Measurements from ENCODE around the gene MRPL38. TPM values are rescaled to one million over a fixed set of nuclear protein-coding genes. Genes with fewer than 3 reads are reported as not detected.
"Not testable (repeated sequence)": the region's sequence is repeated elsewhere in the genome, so short reads cannot be mapped to it uniquely, and the experiment has no call there.

The MRPL38 gene
- total RNA-seq, 2 experiments from 2014 or later: 117 to 126 TPM

GRCh38 chr17:75888484-75888883, 16.2 kb downstream of the MRPL38 start:
- DNase-seq: no peak
- TF ChIP-seq CTCF (IDR thresholded peaks at IDR 0.05): no peak
- Mint-ChIP-seq H3K4me3 (no peak overlapping the region), H3K27me3 (no peaks in the 10 kb centered on the region), H3K27ac (no peak overlapping the region), H3K36me3 (ENCODE audit: low read depth) (peaks cover 7% of the 10 kb centered on the region), H3K9me3 (no peaks in the 10 kb centered on the region), H3K4me1 (ENCODE audit: low read depth) (peaks cover 8% of the 10 kb centered on the region)
- CTCF ChIA-PET: interaction anchor here (0.6 to 1.1 kb wide), 3 partner anchors 11 to 126 kb away, joined by 3 to 4 read pairs (median 3); no protein-coding TSS in a partner anchor
- POLR2A ChIA-PET: no interaction called here
- no peak for ATAC-seq
- intact Hi-C loops (cut with micrococcal nuclease): no loop called here

DNA sequence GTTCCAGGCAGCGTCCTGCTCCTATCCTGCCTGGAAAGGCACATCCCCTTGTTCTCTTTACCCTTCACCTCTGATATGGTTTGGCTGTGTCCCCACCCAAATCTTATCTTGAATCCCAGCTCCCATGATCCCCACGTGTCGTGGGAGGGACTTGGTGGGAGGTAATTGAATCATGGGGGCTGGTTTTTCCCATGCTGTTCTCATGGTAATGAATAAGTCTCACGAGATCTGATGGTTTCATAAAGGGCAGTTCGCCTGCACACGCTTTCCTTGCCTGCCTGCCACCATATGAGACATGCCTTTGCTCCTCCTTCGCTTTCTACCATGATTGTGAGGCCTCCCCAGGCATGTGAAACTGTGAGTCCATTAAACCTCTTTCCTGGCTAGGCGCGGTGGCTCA, 18.8 kb downstream of the MRPL38 start:
- DNase-seq; H3K36me3 Mint-ChIP-seq (ENCODE audit: low read depth); H3K27me3 Mint-ChIP-seq; intact Hi-C loops (cut with micrococcal nuclease); ATAC-seq; H3K4me3 Mint-ChIP-seq; H3K9me3 Mint-ChIP-seq; H3K27ac Mint-ChIP-seq: not testable (repeated sequence)
- POLR2A ChIA-PET: interaction anchor here (1.2 kb wide), 2 partner anchors 9 to 10 kb away, joined by 3 to 4 read pairs; no protein-coding TSS in a partner anchor
- CTCF ChIA-PET: interaction anchor here (2.2 kb wide), 1 partner anchor 24 kb away, joined by 8 read pairs; no protein-coding TSS in a partner anchor
- H3K4me1 Mint-ChIP-seq (ENCODE audit: low read depth): peaks cover 11% of the 10 kb centered on the region

DNA sequence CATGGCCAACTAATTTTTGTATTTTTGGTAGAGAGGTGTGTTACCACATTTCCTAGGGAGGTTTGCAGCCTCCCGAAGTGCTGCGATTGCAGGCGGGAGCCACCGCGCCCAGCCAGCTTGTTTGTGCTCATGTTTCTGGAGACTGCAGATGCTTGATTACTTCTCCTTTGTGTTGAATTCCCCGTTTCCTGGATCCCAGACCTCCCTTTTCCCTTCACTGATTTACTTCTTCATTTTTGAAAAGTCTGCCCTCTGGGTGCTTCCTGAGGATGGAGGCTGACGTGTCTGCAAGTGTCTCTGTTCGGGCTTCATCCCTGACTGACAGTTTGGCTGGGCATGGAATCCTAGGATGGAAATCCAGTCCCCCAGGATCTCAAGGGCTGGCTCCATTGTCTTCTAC, 19.3 kb downstream of the MRPL38 start:
- ChIA-PET CTCF (interaction anchor here (2.2 kb wide), 1 partner anchor 24 kb away, joined by 8 read pairs; no protein-coding TSS in a partner anchor), POLR2A (interaction anchor here (1.2 kb wide), 2 partner anchors 8 to 10 kb away, joined by 3 to 4 read pairs; no protein-coding TSS in a partner anchor)
- peaks cover 9% of the 10 kb centered on the region for H3K4me1 Mint-ChIP-seq (ENCODE audit: low read depth)
- DNase-seq: no peak
- no peaks in the 10 kb centered on the region for H3K9me3 Mint-ChIP-seq
- no peak for TF ChIP-seq CTCF (IDR thresholded peaks at IDR 0.05)
- no peak overlapping the region for H3K27ac Mint-ChIP-seq
- intact Hi-C loops (cut with micrococcal nuclease): no loop called here
- ATAC-seq: no peak
- no peak overlapping the region for H3K4me3 Mint-ChIP-seq
- no peaks in the 10 kb centered on the region for H3K27me3 Mint-ChIP-seq
- H3K36me3 Mint-ChIP-seq (ENCODE audit: low read depth): peaks cover 2% of the 10 kb centered on the region

DNA sequence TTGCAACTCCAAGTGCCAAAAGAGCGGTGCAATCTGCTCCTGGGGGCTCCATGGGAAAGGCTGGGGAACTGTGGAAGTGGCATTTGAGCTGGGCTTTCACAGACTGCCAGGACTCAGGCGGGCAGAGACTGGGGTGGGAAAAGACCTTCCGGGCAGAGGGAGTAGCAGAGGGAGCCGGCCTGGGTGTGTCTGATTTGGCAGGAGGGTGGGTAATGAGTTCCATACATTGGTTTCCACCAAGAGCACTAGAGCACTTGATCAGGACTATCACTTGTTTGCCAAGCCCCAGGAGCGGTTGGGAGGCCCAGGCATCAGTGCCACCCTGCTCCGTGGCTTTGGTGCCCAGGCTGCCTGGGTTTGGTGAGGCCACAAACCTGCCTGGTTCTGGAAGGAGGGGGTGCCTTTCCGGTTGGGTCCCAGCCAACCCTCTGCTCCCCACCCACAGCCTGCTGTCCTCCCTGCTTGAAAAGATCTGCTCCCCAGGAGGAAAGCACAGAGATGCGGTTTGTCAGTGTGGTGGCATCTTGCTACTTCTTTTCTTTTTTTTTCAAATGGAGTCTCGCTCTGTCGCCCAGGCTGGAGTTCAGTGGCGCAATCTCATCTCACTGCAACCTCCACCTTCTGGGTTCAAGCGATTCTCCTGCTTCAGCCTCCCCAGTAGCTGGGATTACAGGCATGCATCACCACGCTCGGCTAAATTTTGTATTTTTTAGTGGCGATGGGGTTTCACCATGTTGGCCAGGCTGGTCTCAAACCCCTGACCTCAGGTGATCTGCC, 22.8 kb downstream of the MRPL38 start:
- Mint-ChIP-seq H3K4me1 (ENCODE audit: low read depth) (peaks cover 8% of the 10 kb centered on the region), H3K36me3 (ENCODE audit: low read depth) (no peaks in the 10 kb centered on the region), H3K27ac (no peak overlapping the region), H3K4me3 (no peak overlapping the region), H3K27me3 (no peaks in the 10 kb centered on the region), H3K9me3 (no peaks in the 10 kb centered on the region)
- intact Hi-C loops (cut with micrococcal nuclease): no loop called here
- POLR2A ChIA-PET: interaction anchor here (1.8 kb wide), 1 partner anchor 14 kb away, joined by 8 read pairs; the partner anchor contains the start of gene TRIM65
- ATAC-seq (no peak), DNase-seq (no peak)
- CTCF ChIA-PET: interaction anchor here (0.9 to 3.9 kb wide), 8 partner anchors 8 to 132 kb away, joined by 3 to 34 read pairs (median 6); partner anchors contain the start of gene TRIM65
- no peak for TF ChIP-seq CTCF (IDR thresholded peaks at IDR 0.05)

GRCh38 chr17:75880266-75880665, 24.4 kb downstream of the MRPL38 start:
- Mint-ChIP-seq H3K27ac (no peak overlapping the region), H3K36me3 (ENCODE audit: low read depth) (peaks cover 3% of the 10 kb centered on the region), H3K4me3 (no peak overlapping the region), H3K4me1 (ENCODE audit: low read depth) (peaks cover 17% of the 10 kb centered on the region), H3K27me3 (no peaks in the 10 kb centered on the region), H3K9me3 (no peaks in the 10 kb centered on the region)
- no peak for ATAC-seq
- ChIA-PET CTCF (interaction anchor here (0.8 to 3.9 kb wide), 3 partner anchors 18 to 248 kb away, joined by 3 to 34 read pairs (median 5); no protein-coding TSS in a partner anchor), POLR2A (interaction anchor here (1.1 to 5.4 kb wide), 3 partner anchors 10 to 16 kb away, joined by 3 to 100 read pairs (median 3); partner anchors contain the start of gene TRIM65)
- TF ChIP-seq CTCF (IDR thresholded peaks at IDR 0.05): no peak
- no peak for DNase-seq
- intact Hi-C loops (cut with micrococcal nuclease): no loop called here

Data from activated CD8-positive, alpha-beta T cell treated with anti-CD3 and anti-CD28 coated beads for 36 hours (primary cell).